ENCODE results near the gene OSBPL2. TPM values are rescaled to one million over a fixed set of nuclear protein-coding genes. Genes with fewer than 3 reads are reported as not detected.

Gene OSBPL2
- total RNA-seq, 5 donors from 2014 or later (not counting 1 experiment from before 2014, with no cell fraction given), result 57.0 to 70.1 (median 63.0) TPM

- Histone ChIP-seq H3K36me3 (ENCODE audit: control insufficient read depth in 2 of 2, extremely low read depth in 1 of 2, insufficient read depth in 1 of 2, low read length in 1 of 2) (peaks cover 11 to 22% of the 10 kb centered on the region in 2 donors), H3K27me3 (replicated peaks in 1 of 2; ENCODE audit: control insufficient read depth in 2 of 2, extremely low read depth in 1 of 2, insufficient read depth in 2 of 2, low read length in 1 of 2) (no peaks in the 10 kb centered on the region), H3K9me3 (no peaks in the 10 kb centered on the region), H3K4me1 (ENCODE audit: control insufficient read depth in 1 of 2, extremely low read depth in 1 of 2, insufficient read depth in 2 of 2, low read length in 2 of 2) (peaks cover 0 to 2% of the 10 kb centered on the region in 2 experiments), H3K4me3 (ENCODE audit: control insufficient read depth in 1 of 2, extremely low read depth in 1 of 2, low read length in 1 of 2) (no peak overlapping the region), H3K27ac (ENCODE audit: low read length) (no peak overlapping the region)
- Mint-ChIP-seq H3K27me3 (no peaks in the 10 kb centered on the region), H3K9me3 (no peaks in the 10 kb centered on the region), H3K27ac (no peak overlapping the region), H3K4me3 (no peak overlapping the region), H3K4me1 (no peaks in the 10 kb centered on the region), H3K36me3 (peaks cover 8% of the 10 kb centered on the region)
- 92% methylated on average over 57 of the region's 60 CpGs for WGBS (ENCODE audit: insufficient coverage)
- POLR2A ChIA-PET, result no interaction called here
- CTCF ChIA-PET, result no interaction called here
- DNase-seq, result no peak
- no peak for ATAC-seq (replicated peaks in 1 of 4)
These were observed 73.7 kb downstream of the OSBPL2 start for GRCh38 chr20:62311832-62312661.

GRCh38 chr20:62312662-62312977, 74.3 kb downstream of the OSBPL2 start:
- no peak for ATAC-seq (replicated peaks in 1 of 4)

GRCh38 chr20:62313021-62313420, 74.7 kb downstream of the OSBPL2 start:
- peaks cover 0 to 2% of the 10 kb centered on the region in 2 experiments for H3K4me1 ChIP-seq (ENCODE audit: control insufficient read depth in 1 of 2, extremely low read depth in 1 of 2, insufficient read depth in 2 of 2, low read length in 2 of 2)
- H3K27ac ChIP-seq (ENCODE audit: low read length), result no peak overlapping the region
- no peak for DNase-seq
- Mint-ChIP-seq H3K27me3 (no peaks in the 10 kb centered on the region), H3K27ac (no peak overlapping the region), H3K9me3 (no peaks in the 10 kb centered on the region), H3K36me3 (peaks cover 8% of the 10 kb centered on the region), H3K4me1 (no peaks in the 10 kb centered on the region), H3K4me3 (no peak overlapping the region)
- ATAC-seq (replicated peaks in 1 of 4), result no peak
- POLR2A ChIA-PET, result no interaction called here
- CTCF ChIA-PET, result no interaction called here
- no peaks in the 10 kb centered on the region for H3K27me3 ChIP-seq (replicated peaks in 1 of 2; ENCODE audit: control insufficient read depth in 2 of 2, extremely low read depth in 1 of 2, insufficient read depth in 2 of 2, low read length in 1 of 2)
- peaks cover 2 to 12% of the 10 kb centered on the region in 2 donors for H3K36me3 ChIP-seq (ENCODE audit: control insufficient read depth in 2 of 2, extremely low read depth in 1 of 2, insufficient read depth in 1 of 2, low read length in 1 of 2)
- WGBS (ENCODE audit: insufficient coverage), result 89% methylated on average over 19 of the region's 26 CpGs
- H3K4me3 ChIP-seq (ENCODE audit: control insufficient read depth in 1 of 2, extremely low read depth in 1 of 2, low read length in 1 of 2), result no peak overlapping the region
- H3K9me3 ChIP-seq, result no peaks in the 10 kb centered on the region

More at GRCh38 chr20:62312662-62312977, 74.3 kb downstream of the OSBPL2 start:
- DNase-seq, result no peak
- Mint-ChIP-seq H3K27ac (no peak overlapping the region), H3K4me3 (no peak overlapping the region), H3K27me3 (no peaks in the 10 kb centered on the region), H3K9me3 (no peaks in the 10 kb centered on the region), H3K36me3 (peaks cover 8% of the 10 kb centered on the region), H3K4me1 (no peaks in the 10 kb centered on the region)
- Histone ChIP-seq H3K27ac (ENCODE audit: low read length) (no peak overlapping the region), H3K36me3 (ENCODE audit: control insufficient read depth in 2 of 2, extremely low read depth in 1 of 2, insufficient read depth in 1 of 2, low read length in 1 of 2) (peaks cover 6 to 16% of the 10 kb centered on the region in 2 donors), H3K9me3 (no peaks in the 10 kb centered on the region), H3K4me1 (ENCODE audit: control insufficient read depth in 1 of 2, extremely low read depth in 1 of 2, insufficient read depth in 2 of 2, low read length in 2 of 2) (peaks cover 0 to 2% of the 10 kb centered on the region in 2 experiments), H3K4me3 (ENCODE audit: control insufficient read depth in 1 of 2, extremely low read depth in 1 of 2, low read length in 1 of 2) (no peak overlapping the region), H3K27me3 (replicated peaks in 1 of 2; ENCODE audit: control insufficient read depth in 2 of 2, extremely low read depth in 1 of 2, insufficient read depth in 2 of 2, low read length in 1 of 2) (no peaks in the 10 kb centered on the region)
- 91% methylated on average over 16 of the region's 16 CpGs for WGBS (ENCODE audit: insufficient coverage)
- ChIA-PET POLR2A (no interaction called here), CTCF (no interaction called here)

GRCh38 chr20:62313460-62314338, 75.4 kb downstream of the OSBPL2 start:
- H3K9me3 ChIP-seq, result no peaks in the 10 kb centered on the region
- POLR2A ChIA-PET, result no interaction called here
- Mint-ChIP-seq H3K27ac (no peak overlapping the region), H3K36me3 (peaks cover 2% of the 10 kb centered on the region), H3K9me3 (no peaks in the 10 kb centered on the region), H3K4me3 (no peak overlapping the region), H3K4me1 (no peaks in the 10 kb centered on the region), H3K27me3 (no peaks in the 10 kb centered on the region)
- ATAC-seq (replicated peaks in 1 of 4) (no peak), DNase-seq (no peak)
- peaks cover 0 to 5% of the 10 kb centered on the region in 2 donors for H3K36me3 ChIP-seq (ENCODE audit: control insufficient read depth in 2 of 2, extremely low read depth in 1 of 2, insufficient read depth in 1 of 2, low read length in 1 of 2)
- peaks cover 0 to 2% of the 10 kb centered on the region in 2 experiments for H3K4me1 ChIP-seq (ENCODE audit: control insufficient read depth in 1 of 2, extremely low read depth in 1 of 2, insufficient read depth in 2 of 2, low read length in 2 of 2)
- CTCF ChIA-PET, result no interaction called here
- no peaks in the 10 kb centered on the region for H3K27me3 ChIP-seq (replicated peaks in 1 of 2; ENCODE audit: control insufficient read depth in 2 of 2, extremely low read depth in 1 of 2, insufficient read depth in 2 of 2, low read length in 1 of 2)
- H3K27ac ChIP-seq (ENCODE audit: low read length), result no peak overlapping the region
- H3K4me3 ChIP-seq (ENCODE audit: control insufficient read depth in 1 of 2, extremely low read depth in 1 of 2, low read length in 1 of 2), result no peak overlapping the region
- WGBS (ENCODE audit: insufficient coverage), result 92% methylated on average over 46 of the region's 55 CpGs

GRCh38 chr20:62314339-62314638, 76.0 kb downstream of the OSBPL2 start:
- Histone ChIP-seq H3K4me3 (ENCODE audit: control insufficient read depth in 1 of 2, extremely low read depth in 1 of 2, low read length in 1 of 2) (no peak overlapping the region), H3K27me3 (replicated peaks in 1 of 2; ENCODE audit: control insufficient read depth in 2 of 2, extremely low read depth in 1 of 2, insufficient read depth in 2 of 2, low read length in 1 of 2) (no peaks in the 10 kb centered on the region), H3K27ac (ENCODE audit: low read length) (no peak overlapping the region), H3K36me3 (ENCODE audit: control insufficient read depth in 2 of 2, extremely low read depth in 1 of 2, insufficient read depth in 1 of 2, low read length in 1 of 2) (peaks cover 0 to under 1% of the 10 kb centered on the region in 2 donors), H3K4me1 (ENCODE audit: control insufficient read depth in 1 of 2, extremely low read depth in 1 of 2, insufficient read depth in 2 of 2, low read length in 2 of 2) (peaks cover 0 to 2% of the 10 kb centered on the region in 2 experiments), H3K9me3 (no peaks in the 10 kb centered on the region)
- ChIA-PET CTCF (no interaction called here), POLR2A (no interaction called here)
- no peak overlapping the region for H3K4me3 Mint-ChIP-seq
- no peaks in the 10 kb centered on the region for H3K9me3 Mint-ChIP-seq
- no peaks in the 10 kb centered on the region for H3K36me3 Mint-ChIP-seq
- no peak for ATAC-seq (replicated peaks in 1 of 4)
- 91% methylated on average over 12 of the region's 12 CpGs for WGBS (ENCODE audit: insufficient coverage)
- H3K27ac Mint-ChIP-seq, result no peak overlapping the region
- no peaks in the 10 kb centered on the region for H3K27me3 Mint-ChIP-seq
- H3K4me1 Mint-ChIP-seq, result no peaks in the 10 kb centered on the region
- DNase-seq, result no peak

- WGBS (ENCODE audit: insufficient coverage), result 91% methylated on average over 25 of the region's 25 CpGs
- POLR2A ChIA-PET, result no interaction called here
- DNase-seq, result no peak
These were observed 76.5 kb downstream of the OSBPL2 start for GRCh38 chr20:62314711-62315302.

More at GRCh38 chr20:62314711-62315302, 76.5 kb downstream of the OSBPL2 start:
- Mint-ChIP-seq H3K4me1 (no peaks in the 10 kb centered on the region), H3K4me3 (no peak overlapping the region), H3K27me3 (no peaks in the 10 kb centered on the region), H3K27ac (no peak overlapping the region), H3K9me3 (no peaks in the 10 kb centered on the region), H3K36me3 (no peaks in the 10 kb centered on the region)
- H3K9me3 ChIP-seq, result no peaks in the 10 kb centered on the region
- CTCF ChIA-PET, result no interaction called here
- no peaks in the 10 kb centered on the region for H3K36me3 ChIP-seq (ENCODE audit: control insufficient read depth in 2 of 2, extremely low read depth in 1 of 2, insufficient read depth in 1 of 2, low read length in 1 of 2)
- ATAC-seq (replicated peaks in 1 of 4), result no peak
- H3K27me3 ChIP-seq (replicated peaks in 1 of 2; ENCODE audit: control insufficient read depth in 2 of 2, extremely low read depth in 1 of 2, insufficient read depth in 2 of 2, low read length in 1 of 2), result no peaks in the 10 kb centered on the region
- no peak overlapping the region for H3K27ac ChIP-seq (ENCODE audit: low read length)
- H3K4me1 ChIP-seq (ENCODE audit: control insufficient read depth in 1 of 2, extremely low read depth in 1 of 2, insufficient read depth in 2 of 2, low read length in 2 of 2), result peaks cover 0 to 2% of the 10 kb centered on the region in 2 experiments
- no peak overlapping the region for H3K4me3 ChIP-seq (ENCODE audit: control insufficient read depth in 1 of 2, extremely low read depth in 1 of 2, low read length in 1 of 2)
